Spleen (tissue), 7 donors: Measurements from ENCODE around the gene PGBD5.

Source experiments
- CTCF ChIP-seq, 11 experiments: fragments of 200-600 bp in 7 of 11; fragments of 450-650 bp in 4 of 11; sonication (generic) in 4 of 11; IDR thresholded peaks in 8 of 11; conservative IDR thresholded peaks in 3 of 11; 1 replicate in 7 of 11; 2 replicates in 4 of 11; pipeline versions ENCODE4 v1.4.0 to v1.8.0; 2016 to 2021; ENCODE audit warnings: antibody characterized with exemption in 11 of 11, inconsistent platforms in 4 of 11, mild to moderate bottlenecking in 1 of 11
- POLR2A ChIP-seq, 3 donors: fragments of 450-650 bp; IDR thresholded peaks; one replicate each; pipeline ENCODE4 v1.5.1; 2017; ENCODE audit warnings: antibody characterized with exemption in 3 of 3, mild to moderate bottlenecking in 1 of 3
- donor health status: DM: no; HTN: no; CAD: no; lungs with moderate emphysema.
- donor health status: DM: no; HTN: no; CAD: no.
- donor health status: DM: no; HTN: no; CAD: no.

GRCh38 chr1:230423951-230424350, 2.2 kb downstream of the PGBD5 start:
- TF ChIP-seq CTCF (IDR thresholded peaks at IDR 0.05 in 8 of 11, conservative IDR thresholded peaks at IDR 0.05 in 3 of 11) = no peak
- no peak for TF ChIP-seq POLR2A (IDR thresholded peaks at IDR 0.05)
